GM19043 (cell line): ENCODE results near the gene FYN.

Experiments used
- ATAC-seq: cut with Tn5 transposase; IDR thresholded peaks from one replicate; pipeline ENCODE4 v1.9.1; 2021; ENCODE audit warnings: low read depth; ENCODE audit not compliant: unreplicated experiment

The FYN gene

DNA sequence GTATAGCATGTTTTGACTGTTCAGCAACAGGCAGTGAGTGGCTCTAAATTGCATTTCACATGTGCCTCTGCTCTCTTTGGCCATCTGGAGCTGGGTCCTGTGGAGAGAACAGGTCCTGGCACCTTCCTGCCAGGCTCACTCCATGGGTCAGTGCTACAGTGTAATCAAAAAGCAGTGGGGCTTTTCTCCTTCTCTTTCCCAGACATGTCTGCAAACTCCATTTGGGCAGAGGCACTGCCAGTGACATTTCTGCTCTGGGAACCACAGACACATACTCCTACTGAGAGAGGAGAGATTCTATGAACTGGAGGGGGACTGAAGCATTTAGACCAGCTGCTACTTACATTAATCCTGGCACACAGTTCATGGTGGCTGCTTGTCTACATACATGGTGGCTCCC is 199.3 kb downstream of the FYN start:
- ATAC-seq, result no peak

DNA sequence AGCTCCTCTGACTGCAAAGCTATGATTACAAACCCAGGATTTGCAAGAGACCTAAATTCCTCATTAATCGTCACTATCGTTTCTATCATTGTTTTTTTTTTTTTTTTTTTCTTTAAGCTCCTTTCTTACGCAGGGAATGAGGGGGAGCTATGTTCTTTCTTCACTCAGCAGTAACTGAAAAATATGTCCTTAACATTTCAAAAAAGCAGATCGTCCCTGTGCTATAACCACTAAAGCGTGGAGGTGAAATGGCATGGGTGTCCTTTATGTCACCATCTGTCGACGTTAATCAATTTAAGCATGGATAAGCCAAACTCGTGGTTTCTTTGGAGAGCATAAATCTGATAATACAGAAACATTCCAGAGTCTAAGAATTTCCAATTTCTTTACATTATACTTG is 199.7 kb downstream of the FYN start:
- no peak for ATAC-seq

DNA sequence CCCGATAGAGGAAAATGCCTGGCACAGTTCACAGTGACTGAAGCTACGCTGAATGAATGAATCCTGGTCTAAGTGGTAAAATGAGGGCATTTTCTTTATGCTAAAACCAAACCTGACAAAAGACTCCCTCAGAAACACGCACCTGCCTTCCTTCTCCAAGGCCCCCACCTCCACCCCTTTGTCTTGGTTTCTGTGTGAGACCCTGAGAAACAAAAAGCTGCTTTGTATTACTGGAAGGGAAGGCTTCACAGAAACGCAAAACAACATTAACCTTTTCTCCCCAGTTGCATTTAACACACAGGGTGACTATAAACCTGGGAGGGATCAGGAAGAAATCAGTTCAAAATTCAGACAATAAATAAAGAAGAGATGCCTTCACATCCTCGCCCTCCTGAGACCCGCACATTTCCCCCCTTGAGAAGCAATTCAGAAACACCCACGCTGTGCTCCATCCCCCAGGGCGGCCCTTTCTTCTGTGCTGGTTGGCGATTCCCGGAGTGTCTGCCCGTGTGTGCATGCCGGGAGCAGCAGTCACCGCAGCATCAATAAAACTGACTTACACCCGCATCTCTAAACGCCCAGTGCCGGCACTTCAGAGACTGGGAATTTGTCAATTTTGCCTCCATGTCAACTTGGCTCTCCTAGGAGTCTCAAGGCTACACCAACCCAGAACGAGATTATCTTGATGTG is 200.3 kb downstream of the FYN start:
- ATAC-seq, result no peak

DNA sequence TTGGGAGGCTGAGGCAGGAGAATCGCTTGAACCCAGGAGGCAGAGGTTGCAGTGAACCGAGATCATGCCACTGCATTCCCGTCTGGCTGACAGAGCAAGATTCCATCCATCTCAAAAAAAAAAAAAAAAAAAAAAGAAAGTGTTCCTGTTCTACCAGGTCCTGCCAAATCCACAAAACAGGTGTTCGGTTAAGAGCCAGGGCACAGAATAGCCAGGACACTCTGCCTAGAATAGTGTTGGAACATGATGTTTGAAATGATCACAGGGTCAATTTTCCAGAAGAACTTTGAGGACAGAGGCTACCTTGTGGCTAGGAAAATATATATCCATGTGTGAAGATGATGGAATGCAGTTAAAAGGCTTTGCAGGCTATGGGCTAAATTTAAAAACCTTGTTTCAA is 203.9 kb downstream of the FYN start:
- ATAC-seq, result no peak

DNA sequence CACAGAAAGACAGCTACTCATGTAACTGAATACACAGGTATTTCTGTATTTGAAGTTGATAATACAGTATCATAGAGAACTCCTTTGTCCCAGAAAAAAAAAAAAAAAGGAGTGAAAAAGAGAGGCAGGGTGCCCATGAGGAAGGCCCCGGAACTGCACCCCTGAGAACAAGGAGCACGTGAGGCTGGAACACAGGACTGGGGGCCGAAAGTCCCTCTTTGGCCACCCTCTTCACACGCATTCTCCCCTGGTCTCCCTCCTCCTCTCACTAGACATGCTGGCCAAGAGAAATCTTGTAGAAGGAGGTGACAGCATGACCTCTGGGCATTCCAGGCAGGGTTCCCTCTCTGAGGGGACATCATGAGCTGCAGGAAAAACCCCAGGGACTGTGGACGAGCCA is 204.8 kb downstream of the FYN start:
- ATAC-seq, result no peak

DNA sequence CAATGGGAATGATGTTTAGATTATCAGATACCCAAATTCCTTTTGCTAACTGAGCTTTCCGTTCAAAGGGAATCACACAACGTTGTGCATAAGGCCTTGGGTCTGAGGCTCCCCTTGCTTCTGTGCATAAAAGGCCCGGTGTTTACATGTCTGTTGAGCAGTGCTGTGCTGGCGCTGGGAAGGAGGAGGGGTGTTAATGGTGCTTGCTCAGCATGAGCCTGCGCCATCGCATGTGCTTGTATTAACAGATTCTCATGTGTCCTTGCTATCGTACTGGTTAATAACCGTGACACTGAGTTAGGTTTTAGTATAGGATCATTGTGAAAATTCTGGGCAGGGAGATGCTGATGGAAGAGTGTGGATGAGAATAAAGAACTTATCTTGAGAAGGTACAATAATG is 205.3 kb downstream of the FYN start:
- ATAC-seq, result no peak

DNA sequence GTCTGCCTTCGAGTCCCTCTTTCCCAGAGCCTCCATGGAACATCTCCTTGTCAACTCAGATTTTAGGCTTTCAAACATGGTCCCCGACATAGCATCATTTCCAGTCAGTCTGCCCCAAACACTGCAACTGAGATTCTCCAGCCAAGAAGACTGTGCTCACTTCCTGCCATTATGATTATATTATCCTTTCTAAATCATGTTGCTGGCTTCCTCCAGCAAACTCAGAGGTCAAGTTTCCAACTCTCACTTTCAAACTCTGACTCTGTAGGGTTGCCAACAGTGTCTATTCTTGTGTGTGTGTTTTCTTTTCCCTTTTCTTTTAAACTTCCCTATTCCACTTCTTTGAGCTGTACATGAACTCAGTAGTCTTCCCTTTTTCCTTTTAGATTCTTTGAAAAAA is 206.4 kb downstream of the FYN start:
- ATAC-seq, result no peak

DNA sequence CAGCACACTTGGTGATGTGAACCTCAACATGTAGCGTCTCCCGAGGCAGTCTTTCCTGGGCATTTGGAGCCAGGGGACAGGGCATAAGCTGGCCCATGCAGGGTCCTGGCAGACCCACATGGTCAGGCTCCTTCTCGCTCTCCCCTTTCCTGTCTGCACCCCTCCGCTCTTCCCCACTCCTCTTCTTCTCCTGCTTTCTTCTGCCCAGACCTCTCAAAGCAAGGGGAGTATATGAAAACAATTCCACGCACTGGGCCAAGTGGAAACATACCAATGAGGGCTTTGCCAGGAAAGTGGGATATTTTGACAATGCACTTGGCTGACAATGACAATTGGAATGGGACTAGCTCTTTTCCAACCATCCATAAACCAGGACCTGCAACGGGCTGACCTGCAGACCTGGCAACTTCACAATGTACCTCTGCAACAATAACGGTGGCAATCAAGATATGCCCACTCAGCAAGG is 208.7 kb downstream of the FYN start:
- ATAC-seq, result no peak

DNA sequence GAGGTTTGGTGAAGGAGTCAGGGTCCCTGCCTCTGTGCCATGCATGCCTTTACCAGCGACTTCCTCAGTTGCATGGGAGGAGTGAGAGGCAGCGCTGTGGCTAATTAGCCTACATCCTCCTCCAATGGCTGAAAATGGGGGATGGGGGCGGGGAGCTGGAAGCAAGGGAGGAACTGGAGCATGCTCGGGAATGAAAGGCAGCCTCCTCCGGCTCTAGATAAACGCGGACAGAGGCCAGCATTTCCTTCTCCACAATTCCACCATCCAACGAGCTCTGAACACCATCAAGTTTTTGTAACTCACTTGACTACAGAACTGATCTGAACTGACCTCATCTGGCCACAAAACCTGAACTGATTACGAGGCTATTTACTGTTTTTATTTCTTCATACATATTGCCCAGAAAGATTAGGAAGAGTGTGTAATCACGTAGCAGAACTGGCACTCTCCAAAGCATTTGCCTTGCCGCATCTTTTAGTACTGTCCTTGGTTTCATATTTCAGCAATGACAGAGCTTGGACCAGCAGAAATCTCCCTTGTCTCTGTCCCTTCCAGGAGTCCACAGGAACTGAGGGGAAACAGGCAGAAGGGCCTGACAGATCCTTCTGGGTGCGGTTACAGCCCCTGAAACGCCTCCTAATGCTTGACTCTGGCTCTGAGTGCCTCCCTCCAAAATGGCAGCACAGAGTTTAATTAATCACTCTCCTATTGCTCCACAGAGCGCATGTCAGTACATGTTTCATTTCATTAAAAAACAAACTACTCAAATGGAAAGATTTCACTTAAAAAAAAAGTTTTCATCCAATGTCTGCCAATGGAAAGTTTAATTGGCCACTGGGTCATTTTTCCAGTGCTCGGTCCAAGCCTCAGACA is 209.3 kb downstream of the FYN start:
- ATAC-seq, result no peak

DNA sequence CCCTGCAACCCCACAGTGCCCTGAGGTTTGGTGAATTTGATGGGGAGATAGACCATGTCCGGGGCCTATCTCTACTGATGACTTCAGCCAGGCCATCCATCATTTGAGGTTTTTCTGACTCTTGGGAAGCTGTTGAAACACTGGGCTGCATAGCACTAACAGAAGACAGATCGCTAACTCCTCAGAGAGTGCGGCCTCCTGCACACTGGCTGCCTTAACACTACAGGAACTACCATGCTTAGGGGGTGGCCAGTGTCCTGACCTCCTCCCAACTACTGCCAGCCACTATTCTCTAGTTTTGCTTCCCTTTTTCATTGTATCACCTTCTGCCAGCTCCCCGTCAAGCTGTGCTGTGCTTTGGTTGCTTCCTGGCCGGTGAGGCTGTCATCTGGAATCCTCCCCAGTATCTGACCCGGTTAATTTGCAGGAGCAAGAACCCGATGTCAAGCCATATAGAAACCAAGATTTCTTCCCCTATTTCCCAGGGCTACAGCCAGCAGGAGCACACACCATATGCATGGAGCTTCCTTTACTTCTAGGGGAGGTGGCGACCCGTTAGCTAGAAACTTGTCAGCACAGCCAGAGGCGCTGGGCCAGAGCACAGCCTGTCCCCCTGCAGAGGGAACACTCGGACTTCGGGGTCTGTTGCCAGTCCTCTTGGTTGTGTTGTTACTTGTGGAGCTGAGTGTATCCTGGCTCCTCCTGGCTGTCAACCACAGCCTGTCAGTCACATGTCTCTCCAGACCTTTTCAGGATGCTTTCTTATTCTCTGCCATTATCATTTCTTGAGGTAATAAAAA is 210.3 kb downstream of the FYN start:
- ATAC-seq, result no peak

DNA sequence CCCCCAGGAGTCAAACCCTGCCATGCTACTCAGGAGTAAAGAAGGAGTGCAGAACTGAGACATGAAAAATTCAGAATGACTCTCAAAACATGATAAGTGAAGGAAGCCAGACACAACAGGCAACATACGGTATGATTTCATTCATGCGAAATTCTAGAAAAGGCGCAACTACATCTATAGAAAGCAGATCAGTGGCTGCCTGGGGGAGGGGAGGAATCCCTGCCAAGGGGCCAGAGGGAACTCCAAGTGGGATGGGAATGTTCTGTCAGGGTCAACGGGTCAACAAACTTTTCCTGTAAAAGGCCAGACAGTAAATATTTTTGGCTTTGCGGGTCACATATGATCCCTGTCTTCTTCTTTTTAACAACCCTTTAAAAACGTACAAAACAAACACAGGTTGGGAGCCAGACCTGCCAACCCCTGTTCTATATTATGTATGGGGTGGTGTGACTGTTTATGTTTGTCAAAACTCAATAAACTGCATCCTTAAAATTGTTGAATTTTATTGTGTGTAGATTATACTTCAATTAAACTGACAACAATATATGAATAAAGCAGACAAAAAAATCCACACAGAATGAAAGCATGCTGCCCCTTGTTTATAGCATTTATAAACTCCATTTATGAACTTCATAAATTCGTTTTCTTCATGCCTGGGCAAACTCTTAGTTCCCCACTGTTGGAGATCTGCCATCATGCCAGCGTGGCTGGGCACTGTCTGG is 211.0 kb downstream of the FYN start:
- no peak for ATAC-seq

DNA sequence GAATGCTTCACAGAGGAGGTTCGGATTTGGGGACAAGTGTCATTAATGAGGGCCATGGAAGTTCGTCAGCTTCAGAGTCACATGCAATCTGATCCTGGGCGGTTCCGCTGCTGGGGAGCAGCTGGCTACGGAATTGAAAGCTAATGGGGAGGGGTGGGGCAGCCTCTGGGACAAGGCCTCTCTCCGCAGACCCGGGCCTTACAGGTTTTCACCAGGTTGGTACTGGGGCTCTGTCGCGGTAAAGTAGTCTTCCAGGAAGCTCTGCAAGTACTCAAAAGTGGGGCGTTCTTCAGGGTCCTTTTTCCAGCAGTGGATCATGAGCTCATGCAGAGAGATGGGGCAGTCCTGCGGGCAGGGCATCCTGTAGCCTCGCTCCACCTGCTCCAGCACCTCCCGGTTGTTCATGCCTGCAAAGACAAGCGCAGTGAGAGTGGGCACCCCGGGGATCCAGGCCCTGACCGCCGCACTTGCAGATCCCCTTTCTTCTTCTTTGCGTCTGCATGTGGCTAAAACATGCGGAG is 211.7 kb downstream of the FYN start:
- no peak for ATAC-seq

DNA sequence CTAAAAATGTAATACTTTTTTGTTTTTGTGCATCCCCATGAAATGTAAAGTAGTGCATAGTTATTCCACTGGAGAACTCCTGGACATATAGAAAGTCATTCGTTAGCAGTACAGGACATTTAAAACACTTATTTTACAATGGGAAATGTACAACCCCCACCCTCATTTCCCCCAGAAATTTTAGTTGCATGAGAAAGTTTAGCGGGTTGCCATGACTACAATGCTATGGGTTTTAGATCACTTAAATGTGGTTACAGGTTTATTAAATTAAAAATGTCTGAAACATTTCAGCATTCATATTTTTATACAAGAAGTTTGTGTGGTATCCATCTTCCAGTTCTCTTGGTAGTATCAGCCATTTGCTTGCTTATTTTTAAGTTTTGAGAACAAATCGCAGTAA is 212.7 kb downstream of the FYN start:
- no peak for ATAC-seq

DNA sequence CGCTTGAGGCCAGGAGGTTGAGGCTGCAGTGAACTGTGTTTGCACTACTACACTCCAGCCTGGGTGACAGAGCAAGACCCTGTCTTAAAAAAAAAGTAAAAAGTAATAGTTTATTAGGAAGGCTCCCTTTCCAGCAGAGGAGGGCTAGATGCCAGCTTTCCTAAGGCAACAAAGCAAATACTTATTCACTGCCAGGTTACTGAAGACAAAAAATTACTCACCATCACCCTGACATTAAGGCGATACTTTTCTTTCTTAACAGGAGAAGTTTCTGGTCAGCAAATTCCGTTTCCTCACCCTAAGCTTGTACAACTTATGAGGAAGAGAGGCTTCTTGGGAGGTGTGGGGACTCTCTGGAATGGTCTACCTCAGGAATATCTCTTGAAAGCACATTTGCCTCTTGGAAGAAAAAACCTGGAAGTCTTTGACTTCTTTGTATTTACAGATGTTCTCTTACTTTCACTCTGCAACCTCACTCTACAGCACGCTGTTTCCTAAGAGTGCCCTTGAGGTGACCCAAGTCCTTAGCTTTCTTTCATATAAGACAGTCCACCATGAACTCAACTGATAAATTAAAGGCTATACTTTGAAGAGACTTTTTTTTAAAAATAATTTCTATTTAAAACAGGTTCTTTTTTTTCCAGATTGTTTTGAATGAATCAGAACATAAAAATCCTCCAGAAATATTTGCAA is 214.6 kb downstream of the FYN start:
- no peak for ATAC-seq

DNA sequence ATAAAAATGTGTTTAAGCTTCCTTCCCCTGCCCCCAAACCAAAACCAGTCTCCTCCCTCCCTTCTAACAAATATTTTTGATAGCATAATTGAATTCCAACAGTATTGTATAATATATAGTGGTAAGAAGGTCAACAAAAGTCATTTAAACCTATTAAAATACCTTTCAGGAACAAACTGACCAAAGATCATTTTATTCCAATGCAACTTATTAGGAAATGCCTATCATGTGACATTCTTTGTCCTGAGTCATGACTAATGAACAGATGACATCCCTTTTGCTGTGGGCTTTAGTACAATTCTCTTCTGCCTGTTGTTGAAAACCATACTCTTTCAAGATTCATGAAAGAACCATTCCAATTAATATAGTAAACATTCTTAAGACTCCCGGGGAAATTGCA is 216.1 kb downstream of the FYN start:
- no peak for ATAC-seq

DNA sequence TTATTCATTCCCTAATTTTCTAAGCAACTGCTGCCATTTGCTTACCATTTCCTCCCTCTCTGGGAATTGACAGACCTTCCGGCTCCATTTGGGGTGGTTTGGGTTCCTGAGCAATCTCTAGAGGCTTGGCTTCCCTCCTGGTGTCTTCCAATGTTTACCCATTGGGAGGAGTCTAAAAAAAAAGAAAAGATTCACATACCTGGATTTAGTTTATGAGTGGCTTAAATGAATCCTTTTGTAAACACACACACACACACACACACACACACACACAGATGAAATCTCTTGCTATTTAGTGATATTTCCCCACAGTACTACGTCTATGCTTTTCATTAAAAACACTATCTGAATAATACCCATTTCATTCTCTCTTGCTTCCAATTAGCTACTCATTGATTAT is 219.3 kb downstream of the FYN start:
- ATAC-seq, result no peak

DNA sequence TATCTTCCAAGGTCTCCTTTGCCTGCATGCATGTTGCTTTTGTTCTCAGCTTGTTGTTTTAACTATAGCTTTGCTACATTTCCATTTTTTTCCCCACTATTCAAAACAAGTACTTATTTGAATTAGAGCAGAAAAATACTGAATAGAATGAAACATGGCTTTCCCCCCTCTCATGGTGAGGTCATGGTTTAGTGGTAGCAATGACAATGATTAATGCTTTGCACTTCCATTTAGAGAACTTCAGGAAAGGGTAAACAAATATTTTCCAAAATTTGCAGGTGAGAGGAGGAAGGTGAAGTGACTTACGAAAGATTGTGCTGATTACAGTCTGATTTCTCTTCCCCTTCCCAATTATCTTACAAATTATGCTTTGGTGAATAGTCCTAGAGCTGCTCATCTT is 219.8 kb downstream of the FYN start:
- no peak for ATAC-seq

DNA sequence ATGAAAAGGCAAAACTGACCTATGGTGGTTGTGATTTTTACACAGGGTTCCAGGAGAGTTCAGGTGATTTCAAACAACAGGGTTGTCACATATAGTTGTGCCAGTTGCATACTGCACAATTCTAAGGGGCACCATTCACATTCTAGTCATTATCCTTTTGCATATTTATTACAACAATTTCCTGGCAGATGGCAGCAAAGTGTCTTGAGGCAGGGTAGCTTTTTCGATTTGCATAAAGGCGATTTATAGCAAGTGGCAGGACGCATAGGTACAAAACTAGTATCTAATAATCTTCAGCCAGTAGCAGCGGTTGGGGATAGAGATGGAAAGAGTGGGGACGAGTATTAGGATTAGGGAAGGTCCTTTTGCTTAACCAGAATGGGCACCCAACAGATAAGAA is 221.1 kb downstream of the FYN start:
- ATAC-seq, result no peak

DNA sequence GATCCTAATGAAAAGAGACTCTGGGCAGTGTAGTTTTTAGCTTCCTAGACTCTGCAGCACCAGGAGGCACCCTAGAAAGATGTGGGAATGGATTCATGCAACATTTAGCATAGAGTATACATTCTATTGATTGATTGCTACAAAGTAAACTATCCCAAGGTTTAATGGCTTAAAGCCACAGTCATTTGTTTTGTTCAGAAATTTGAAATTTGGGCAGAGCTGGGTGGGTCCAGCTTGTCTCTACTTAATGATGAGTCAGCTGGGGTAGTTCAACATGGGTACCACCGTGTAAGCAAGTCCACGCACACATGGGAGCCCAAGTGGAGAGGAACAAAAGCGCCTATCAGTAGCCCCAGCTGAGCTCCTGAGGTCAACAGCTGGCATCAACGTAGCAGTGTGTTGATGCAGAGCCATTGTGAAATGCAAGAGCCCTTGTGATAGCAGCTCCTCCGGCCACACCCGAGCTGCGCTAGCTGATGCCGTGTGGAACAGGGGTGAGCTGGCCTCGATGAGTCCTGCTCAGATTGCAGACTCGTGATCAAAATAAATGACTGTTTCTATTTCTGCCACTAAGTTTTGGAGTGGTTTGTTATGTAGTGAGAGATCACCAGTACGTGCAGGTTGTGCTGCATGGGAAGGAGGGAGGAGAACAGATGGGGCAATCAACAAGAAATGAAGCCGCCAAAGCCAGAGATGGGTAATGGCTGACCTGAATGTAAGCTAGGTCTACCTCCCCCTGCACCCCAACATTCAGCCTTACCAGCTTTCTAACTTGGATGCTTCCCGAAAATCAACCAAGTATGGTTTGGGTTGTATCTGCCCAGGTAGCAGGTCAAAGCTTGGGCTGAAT is 221.8 kb downstream of the FYN start:
- ATAC-seq, result no peak
